HG02588 (cell line): ENCODE data around the gene LGALS3BP.
"Not testable (repeated sequence)": the region's sequence is repeated elsewhere in the genome, so short reads cannot be mapped to it uniquely, and the experiment has no call there.

Experiments
- ATAC-seq: cut with Tn5 transposase; IDR thresholded peaks from one replicate; pipeline ENCODE4 v1.9.1; 2021; ENCODE audit warnings: mild to moderate bottlenecking, moderate library complexity; ENCODE audit not compliant: unreplicated experiment

LGALS3BP gene

DNA sequence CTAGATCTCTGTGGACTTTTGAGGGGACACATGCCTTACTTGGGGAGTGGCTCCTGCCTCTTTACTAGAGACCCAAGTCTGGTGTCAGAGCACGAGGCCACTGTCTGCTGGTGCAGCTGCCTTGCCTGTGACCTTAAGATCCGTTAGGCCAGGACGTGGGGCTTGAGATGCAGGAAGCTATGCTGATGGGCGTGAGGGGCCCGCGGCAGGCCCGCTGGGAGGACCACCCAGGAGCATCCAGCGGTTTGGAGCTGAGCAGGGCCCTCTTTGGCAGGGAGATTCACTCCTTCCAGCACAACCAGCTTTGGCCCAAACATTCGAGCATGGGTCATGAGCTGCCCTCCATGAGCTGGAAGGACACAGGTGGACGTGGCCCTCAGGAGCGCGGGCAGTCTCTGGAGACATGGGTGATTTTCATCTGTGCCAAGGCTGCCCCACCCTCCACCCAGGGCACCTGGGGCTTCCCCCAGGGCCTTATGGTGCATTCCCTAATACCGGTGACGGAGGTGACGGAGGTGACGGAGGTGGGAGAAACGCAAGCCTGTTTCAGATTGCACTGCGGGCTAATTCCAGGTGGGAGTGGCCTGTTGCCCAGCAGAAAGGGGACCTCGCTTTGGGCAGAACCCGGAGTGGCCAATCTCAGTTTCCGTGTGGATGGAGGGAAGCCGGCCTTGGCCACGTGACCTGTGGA, 12.7 kb downstream of the LGALS3BP start:
- no peak for ATAC-seq

- ATAC-seq, result no peak
Observed at GRCh38 chr17:78966123-78966813, 13.5 kb downstream of the LGALS3BP start.

DNA sequence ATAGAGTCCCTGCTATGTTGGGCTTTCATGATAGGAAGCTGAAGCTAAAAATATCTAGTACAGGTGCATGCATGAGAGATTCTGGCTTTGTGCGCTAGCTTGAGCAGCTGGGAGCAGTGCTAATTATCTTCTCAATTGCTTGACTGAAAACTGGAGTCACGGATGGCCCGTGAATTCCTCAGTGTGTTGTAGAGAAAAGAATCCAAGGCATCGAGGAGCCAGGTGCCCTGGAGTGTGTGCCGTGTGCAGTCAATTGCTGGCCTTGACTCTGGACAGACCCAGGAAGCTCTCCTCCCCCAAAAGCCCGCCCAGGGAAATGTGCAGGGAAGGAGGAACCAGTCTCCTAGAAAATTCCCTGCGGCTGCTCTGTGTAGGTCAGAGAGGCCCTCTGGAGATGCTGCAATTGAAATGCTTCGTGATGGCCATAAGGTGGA, 14.2 kb downstream of the LGALS3BP start:
- ATAC-seq, result no peak

DNA sequence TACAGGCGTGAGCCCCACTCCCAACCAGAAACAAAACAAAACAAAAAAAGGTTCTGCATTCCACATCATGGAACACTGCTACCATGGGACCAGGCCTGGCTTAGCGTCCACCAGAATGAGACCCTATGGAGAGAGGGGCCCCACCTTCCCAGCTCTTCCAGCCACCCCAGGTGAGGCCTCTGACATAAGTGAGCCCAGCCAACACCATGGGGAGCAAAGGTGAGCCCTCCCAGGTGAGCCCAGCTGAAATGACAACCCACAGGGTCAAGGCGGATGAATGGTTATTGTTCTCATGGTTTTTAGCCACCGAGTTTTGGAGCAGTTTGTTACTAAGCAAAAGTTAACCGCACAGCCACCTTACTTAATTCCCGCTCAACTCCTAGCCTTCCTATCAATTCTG, 16.3 kb downstream of the LGALS3BP start:
- no peak for ATAC-seq

DNA sequence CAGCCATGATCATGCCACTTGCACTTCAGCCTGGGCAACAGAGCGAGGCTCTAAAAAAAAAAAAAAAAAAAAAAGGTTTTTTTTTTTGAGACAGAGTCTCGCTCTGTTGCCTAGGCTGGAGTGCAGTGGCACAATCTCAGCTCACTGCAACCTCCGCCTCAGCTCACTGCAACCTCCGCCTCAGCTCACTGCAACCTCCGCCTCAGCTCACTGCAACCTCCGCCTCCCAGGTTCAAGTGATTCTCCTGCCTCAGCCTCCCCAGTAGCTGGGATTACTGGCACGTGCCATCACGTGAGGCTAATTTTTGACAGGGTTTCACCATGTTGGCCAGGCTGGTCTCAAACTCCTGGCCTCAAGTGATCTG, 16.8 kb downstream of the LGALS3BP start:
- ATAC-seq, result not testable (repeated sequence)

- no peak for ATAC-seq
Observed at GRCh38 chr17:78962345-78962983, 17.3 kb downstream of the LGALS3BP start.

- no peak for ATAC-seq
Observed at GRCh38 chr17:78961571-78961970, 18.2 kb downstream of the LGALS3BP start.

DNA sequence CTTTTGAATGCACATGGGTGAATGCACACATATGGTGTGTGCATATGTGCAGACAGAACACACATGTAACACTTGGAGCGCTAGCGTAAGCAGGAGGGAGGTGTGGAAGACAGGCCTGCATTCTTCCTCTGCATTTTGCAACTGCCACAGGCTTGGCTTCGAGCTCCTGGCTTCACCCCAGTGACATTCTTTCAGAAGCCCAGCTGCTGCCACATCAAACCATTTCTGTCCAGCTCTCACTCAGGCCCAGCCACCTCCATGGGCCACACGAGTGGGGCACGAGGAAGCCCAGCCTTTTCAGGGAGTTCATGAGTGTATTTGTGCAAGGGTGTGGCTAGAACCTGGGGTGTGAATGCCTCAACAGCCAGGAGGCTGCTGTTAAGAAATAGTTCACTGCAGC, 18.8 kb downstream of the LGALS3BP start:
- no peak for ATAC-seq

DNA sequence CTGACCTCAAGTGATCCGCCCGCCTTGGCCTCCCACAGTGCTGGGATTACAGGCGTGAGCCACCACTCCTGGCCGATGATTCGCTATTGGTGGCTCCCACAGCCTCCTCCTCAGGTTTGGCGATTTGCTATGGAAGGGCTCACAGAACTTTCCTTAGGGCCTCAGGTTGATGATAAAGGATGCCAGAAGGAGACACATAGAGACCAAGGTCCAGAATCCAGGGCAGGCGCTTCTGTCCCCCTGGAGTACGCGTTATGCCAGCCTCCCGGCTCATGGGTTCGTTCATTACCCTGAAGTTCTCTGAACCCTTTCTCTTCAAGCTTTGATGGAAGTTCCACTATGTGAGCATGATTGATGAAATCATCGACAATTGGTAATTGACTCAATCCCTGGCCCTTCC, 19.9 kb downstream of the LGALS3BP start:
- ATAC-seq, result no peak

GRCh38 chr17:78958641-78959127, 21.0 kb downstream of the LGALS3BP start:
- no peak for ATAC-seq

DNA sequence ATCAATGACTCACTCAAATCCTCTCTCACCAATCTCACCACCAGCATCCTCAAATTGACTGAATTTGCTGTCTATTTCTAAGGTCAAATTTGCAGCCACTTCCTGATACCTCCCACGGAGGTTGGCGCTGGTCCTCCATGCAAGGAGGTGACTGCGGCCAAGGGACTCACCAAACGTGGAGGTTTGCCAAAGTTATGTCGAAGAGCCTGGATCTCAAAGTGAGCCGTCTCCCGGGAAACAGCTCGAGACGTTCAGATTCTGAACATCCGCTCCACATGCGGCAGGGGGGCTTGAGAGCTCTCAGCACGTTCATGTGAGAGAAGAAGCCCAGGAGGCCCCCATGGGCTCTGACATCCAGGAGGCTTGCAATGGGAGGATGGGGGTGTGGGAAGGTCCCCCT, 22.6 kb downstream of the LGALS3BP start:
- no peak for ATAC-seq

DNA sequence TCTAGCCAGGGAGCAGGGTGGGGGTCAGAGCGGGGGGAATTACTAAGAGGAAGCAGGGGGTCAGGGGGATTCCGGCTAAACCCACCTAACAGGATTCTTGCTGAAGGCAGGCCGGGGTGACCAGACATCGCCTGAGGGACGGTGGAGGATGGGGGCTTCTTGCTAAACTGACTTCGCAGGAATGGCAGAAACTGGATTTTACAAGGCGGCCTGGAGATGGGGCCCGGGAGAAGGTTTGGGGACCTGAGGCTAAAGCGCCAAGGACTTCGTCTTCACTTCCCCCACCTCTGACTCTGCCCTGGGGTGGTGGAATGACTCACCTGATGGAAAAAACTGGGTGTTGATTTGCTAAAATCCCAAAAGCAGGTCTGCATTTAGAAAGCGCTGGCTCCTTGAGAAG, 23.5 kb downstream of the LGALS3BP start:
- ATAC-seq, result no peak

DNA sequence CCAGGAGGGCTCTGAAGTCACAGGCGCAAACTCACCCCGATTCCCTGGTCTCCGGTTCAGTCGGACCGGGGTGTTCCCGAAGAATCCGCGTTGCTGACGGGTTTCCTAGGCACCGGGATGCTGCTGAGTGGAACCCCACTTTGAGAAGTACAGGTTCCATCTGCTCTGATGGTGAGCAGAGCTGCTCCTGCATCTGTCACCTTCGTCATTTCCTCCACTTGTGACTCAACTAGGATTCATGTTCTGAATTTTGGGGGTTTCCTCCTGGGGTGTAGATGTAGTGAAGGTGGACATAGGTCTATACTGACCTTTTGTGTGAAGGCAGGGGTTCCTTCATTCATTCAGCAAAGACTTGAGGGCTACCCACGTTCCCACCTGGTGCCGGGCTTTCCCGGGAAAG, 25.0 kb downstream of the LGALS3BP start:
- no peak for ATAC-seq

GRCh38 chr17:78953356-78954350, 26.1 kb downstream of the LGALS3BP start:
- ATAC-seq, result no peak

GRCh38 chr17:78952706-78953105, 27.0 kb downstream of the LGALS3BP start:
- no peak for ATAC-seq

DNA sequence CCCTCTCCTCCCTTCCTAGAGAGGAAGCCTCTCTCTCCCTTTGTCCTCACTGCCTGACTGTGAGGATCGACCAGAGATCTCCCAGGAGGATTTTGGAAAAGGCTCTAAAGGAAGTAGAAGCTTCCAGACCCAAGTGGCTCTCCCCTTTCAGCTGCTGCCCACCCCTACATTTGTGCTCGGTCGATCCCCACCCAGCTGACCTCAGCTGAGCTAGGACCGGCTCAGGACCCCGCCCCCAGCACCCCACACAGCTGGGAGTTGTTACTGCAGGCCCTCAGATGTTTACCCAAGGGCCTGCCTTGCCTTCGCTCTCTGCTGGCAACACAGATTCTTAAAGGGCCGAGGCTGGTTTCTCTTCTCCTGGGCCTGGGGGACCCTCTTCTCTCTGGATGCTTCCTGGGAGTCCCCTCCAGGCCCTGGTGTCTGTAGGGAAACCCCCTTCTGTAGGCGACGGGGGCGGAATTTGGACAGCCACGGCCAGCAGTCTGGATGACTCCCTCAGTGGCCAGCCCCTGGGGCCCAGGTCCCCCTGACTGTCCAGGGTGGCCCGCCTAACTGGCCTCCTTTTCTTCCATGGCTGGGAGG, 27.7 kb downstream of the LGALS3BP start:
- no peak for ATAC-seq

DNA sequence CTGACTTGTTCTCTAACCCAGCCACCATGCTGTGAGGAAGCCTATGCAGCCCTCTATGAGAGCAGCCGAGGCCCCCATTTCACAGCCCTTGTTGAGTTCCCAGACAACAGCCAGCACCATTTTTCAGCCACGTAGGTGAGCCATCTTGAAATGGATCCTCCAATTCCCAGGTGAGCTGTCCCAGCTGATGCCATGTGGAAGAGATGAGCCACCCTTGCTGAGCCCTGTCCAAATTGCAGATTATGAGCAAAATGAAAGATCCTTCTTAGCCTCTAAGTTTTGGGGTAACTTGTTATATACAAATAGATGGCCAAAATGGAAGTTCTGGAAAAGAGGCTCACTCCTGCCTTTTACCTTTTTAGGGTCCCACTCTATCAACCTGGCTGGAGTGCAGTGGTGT, 28.9 kb downstream of the LGALS3BP start:
- ATAC-seq, result no peak

- ATAC-seq, result no peak
Observed at GRCh38 chr17:78947235-78948149, 32.2 kb downstream of the LGALS3BP start.

- ATAC-seq, result no peak
Observed at GRCh38 chr17:78946631-78947030, 33.1 kb downstream of the LGALS3BP start.
